Motor neuron (in vitro differentiated cells): Measurements from ENCODE around the gene CES3. TPM values are rescaled to one million over a fixed set of nuclear protein-coding genes. Genes with fewer than 3 reads are reported as not detected.
A peak's percentile ranks its signal among the peaks of the same experiment; 100 is the strongest.

Source experiments
- ATAC-seq, 8 experiments: fragments of 200-7000 bp; cut with Tn5 transposase; replicated peaks in 6 of 8; 2 replicates each; pipeline ENCODE4 v1.8.0; 2021; ENCODE audit warnings: mild to moderate bottlenecking in 8 of 8, moderate library complexity in 8 of 8
- H3K27ac ChIP-seq, 2 donors: fragments of 250-450 bp; sonication (Bioruptor Pico); 2 replicates each; pipeline ENCODE4 v1.9.0; 2021; ENCODE audit warnings: antibody characterized with exemption in 2 of 2, mild to moderate bottlenecking in 2 of 2, moderate library complexity in 1 of 2
- H3K4me1 ChIP-seq, 2 donors: fragments of 250-450 bp; sonication (Bioruptor Pico); replicated peaks in 1 of 2; 2 replicates each; pipeline ENCODE4 v1.6.1; 2021; ENCODE audit warnings: antibody characterized with exemption in 2 of 2, mild to moderate bottlenecking in 2 of 2, moderate library complexity in 1 of 2
- H3K4me3 ChIP-seq, 5 donors: fragments of 250-450 bp; sonication (Bioruptor Pico); 2 replicates each; pipeline ENCODE4 v1.9.0; 2021; ENCODE audit warnings: antibody characterized with exemption in 5 of 5, mild to moderate bottlenecking in 5 of 5, moderate library complexity in 4 of 5
- WGBS, 10 experiments: fragments of 450-650 bp; shearing (Covaris generic); methylation state at CpG; one replicate each; pipeline ENCODE4 v1.0.0; 2022; 5-methylcytosine and 5-hydroxymethylcytosine counted together
- in situ Hi-C, 9 experiments: fragments of 400-800 bp; cut with MboI; loops; one replicate each; pipeline ENCODE4 v1.15.0; 2021; ENCODE audit warnings: low sequenced_read_pairs in 9 of 9, low pct_unique_long_range_greater_than_20kb in 2 of 9; ENCODE audit not compliant: unreplicated experiment in 9 of 9
- total RNA-seq, 8 experiments: library from RNA; unstranded; fragments of 300-600 nt; gene quantifications; 2 replicates each; pipeline versions ENCODE4 v1.2.3 to v1.2.4, GENCODE V29; 2022

Gene CES3
- total RNA-seq, 8 experiments from 2014 or later: 0.09 to 1.9 (median 0.53) TPM

DNA sequence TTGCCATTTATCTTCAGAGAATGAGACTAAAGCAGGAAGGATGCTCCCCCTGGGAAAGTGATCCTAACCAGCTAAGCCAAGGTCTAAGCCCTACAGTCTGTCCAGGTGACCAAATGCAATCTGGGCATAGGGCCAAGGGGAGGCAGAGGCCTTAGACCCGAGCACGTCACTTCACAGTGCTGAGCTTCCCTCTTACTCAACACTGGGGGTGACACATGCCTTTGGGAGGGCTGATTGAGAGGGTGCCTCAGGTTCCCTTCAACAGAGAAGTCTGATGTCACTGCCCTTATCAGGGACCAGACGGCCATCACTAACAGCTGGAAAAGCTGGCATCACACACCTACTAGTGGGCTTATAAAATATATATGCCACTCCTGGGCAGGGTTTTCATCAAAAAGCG, 30.9 kb upstream of the CES3 start:
- Histone ChIP-seq H3K4me1 (peaks cover 19 to 24% of the 10 kb centered on the region in 2 donors), H3K4me3 (no peak overlapping the region), H3K27ac (no peak overlapping the region)
- 60 to 100% (median 75%) methylated on average over 1 to 4 of the region's 4 CpGs; no CpG with 5 or more reads in 4 of the 10 experiments for WGBS, 10 experiments
- ATAC-seq: no peak
- in situ Hi-C loops: loop anchor here in 1 of 9 experiments (25.0 kb wide), 1 partner anchor 482 kb away; the partner anchor contains the start of gene ZDHHC1

DNA sequence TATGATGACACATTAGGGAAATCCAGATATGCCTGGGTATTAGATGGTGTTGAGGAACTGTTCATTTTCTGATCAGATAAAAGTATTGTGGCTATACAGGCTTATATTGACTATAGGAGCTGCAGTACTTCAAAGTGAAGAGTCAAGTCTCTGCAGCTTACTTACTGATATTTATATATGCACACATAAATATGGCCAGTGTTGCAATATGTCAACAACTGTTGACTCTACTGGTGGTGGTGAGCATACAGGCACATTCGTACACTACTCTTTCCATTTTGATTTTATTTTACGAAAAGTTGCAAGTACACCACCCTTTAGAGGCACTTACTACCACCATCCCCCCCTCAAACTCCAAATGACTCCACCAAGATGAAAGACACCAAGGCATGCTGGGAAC, 29.4 kb upstream of the CES3 start:
- ATAC-seq: no peak
- Histone ChIP-seq H3K4me3 (no peak overlapping the region), H3K4me1 (peaks cover 19 to 25% of the 10 kb centered on the region in 2 donors), H3K27ac (no peak overlapping the region)
- in situ Hi-C loops: loop anchor here in 1 of 9 experiments (25.0 kb wide), 1 partner anchor 481 kb away; the partner anchor contains the start of gene ZDHHC1
- 94 to 100% (median 100%) methylated on average over 1 to 2 of the region's 2 CpGs; no CpG with 5 or more reads in 5 of the 10 experiments for WGBS, 10 experiments

DNA sequence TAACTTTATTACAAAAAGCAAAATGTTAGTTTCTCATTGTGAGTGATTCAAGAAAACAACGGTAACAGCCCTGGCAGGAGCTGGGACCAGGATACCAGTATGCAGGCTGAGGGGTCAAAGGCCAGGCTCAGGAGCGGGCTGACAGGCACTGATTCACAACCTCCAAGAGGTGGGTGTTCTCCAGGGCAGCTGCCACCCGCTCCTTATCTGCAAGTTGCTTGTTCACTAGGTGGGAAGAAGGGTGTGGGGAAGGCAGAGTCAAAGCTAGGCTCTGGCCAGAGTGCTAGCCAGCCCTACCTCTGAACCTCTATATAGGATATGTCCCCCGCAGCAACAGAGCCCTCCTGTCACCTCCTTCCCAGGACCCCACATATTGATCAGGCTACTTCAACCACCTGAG, 29.0 kb upstream of the CES3 start:
- in situ Hi-C loops: loop anchor here in 1 of 9 experiments (25.0 kb wide), 1 partner anchor 480 kb away; the partner anchor contains the start of gene ZDHHC1
- Histone ChIP-seq H3K27ac (no peak overlapping the region), H3K4me3 (no peak overlapping the region), H3K4me1 (peaks cover 18 to 22% of the 10 kb centered on the region in 2 donors)
- ATAC-seq: no peak
- 20 to 100% (median 92%) methylated on average over 1 to 3 of the region's 4 CpGs; no CpG with 5 or more reads in 4 of the 10 experiments for WGBS, 10 experiments

DNA sequence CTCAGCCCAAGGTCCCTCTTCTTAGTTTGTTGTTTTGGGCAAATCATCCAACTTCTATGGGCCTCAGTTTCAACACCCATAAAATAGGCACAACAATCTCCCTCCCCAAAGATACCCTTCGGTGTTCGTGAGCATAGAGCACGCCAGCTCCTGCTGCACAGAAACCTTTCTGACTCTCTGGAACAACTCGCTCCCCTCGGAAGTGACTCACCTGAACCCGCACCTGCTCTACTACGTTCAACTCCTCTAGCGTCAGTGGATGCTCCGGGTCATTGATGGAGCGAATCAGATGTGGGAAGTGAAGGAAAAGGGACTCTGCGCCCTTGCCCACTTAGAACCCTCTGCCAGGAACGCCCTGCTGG, 27.3 kb upstream of the CES3 start:
- 0 to 40% (median 4%) methylated on average over 1 to 5 of the region's 12 CpGs; no CpG with 5 or more reads in 5 of the 10 experiments for WGBS, 10 experiments
- no peak for ATAC-seq
- peaks cover 18% of the 10 kb centered on the region in 2 donors for H3K4me1 ChIP-seq
- H3K4me3 ChIP-seq: peak overlapping the region; percentile 79 to 99 (median 92)
- in situ Hi-C loops: loop anchor here in 1 of 9 experiments (25.0 kb wide), 1 partner anchor 479 kb away; the partner anchor contains the start of gene ZDHHC1
- H3K27ac ChIP-seq: peak overlapping the region; percentile 81 to 89

DNA sequence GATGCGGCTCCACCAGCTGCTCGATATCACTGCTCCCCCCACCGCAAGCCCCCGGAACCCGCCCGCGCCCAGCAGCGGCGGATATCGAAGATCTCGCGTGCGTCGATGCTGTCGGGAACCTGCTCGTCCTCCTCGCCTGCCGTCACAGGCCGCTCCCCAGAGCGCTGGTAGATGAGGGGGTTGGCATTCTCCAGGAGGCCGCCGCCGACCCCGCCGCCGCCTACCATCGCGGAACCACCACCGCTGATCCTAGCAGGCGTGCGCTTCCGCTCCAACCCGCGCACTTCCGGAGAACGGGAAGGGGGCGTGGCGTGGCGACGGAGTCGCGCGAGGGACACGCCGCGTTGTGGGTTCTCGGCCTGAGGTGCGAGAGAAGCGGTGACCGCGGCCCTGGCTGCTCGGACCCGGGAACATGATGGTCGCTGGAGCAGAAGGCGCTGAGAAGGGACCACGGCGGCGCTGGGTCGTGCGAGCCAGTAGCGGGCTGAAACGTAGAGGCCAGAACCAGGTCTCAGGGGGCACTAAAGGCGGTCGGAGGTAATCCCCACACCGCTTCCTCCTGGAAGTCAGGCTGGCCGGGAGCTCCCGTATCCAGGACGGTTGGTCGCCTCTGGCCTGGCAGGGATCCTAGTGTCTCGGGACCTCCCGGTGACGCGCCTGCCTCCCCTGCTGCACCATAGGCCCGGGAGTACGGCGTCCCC, 26.8 kb upstream of the CES3 start, which contains the start of gene CIAO2B:
CIAO2B (minus strand) TSS at position 265 of the 701 bp plus-strand sequence; CDS start at position 227, 38 bp downstream.
- Histone ChIP-seq H3K4me1 (peaks cover 18% of the 10 kb centered on the region in 2 donors), H3K27ac (peak within 1 kb of the TSS; percentile 81 to 89), H3K4me3 (peak within 1 kb of the TSS; percentile 79 to 99 (median 92))
- in situ Hi-C loops: loop anchor here in 1 of 9 experiments (25.0 kb wide), 1 partner anchor 478 kb away; the partner anchor contains the start of gene ZDHHC1
- peak; percentile 64 to 93 (median 89) for ATAC-seq
- WGBS, 10 experiments: 0 to 2% (median 0%) methylated on average over 1 to 20 of the region's 76 CpGs; no CpG with 5 or more reads in 7 of the 10 experiments

DNA sequence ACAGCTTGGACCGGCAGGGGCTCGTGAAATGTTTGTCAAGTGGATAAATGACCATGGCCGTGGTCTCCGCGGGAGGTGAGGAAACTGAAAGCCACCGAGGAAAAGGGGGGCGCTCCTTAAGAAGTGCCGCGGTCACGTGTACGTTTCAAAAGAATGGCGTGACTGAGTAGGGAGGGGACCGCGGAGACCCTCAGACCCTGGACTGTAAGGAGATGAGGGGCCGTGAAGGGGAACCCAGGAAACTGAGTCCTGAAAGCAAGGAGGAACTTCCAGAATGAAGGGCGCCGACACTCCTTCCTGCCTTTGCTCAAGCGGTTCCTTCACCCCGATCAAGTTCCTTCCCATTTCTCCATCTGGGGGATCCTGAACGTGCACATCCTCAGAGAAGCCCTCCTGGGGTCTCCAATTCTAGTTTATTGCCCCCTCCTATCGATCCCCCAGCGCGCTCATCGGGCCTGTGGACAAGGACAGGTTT, 26.2 kb upstream of the CES3 start:
- Histone ChIP-seq H3K27ac (peak overlapping the region; percentile 81 to 89), H3K4me1 (peaks cover 18% of the 10 kb centered on the region in 2 donors), H3K4me3 (peak overlapping the region; percentile 79 to 99 (median 92))
- in situ Hi-C loops: loop anchor here in 1 of 9 experiments (25.0 kb wide), 1 partner anchor 477 kb away; the partner anchor contains the start of gene ZDHHC1
- peak in 4 of 8 experiments; percentile 0 to 3 (median 1) for ATAC-seq
- 0% methylated on average over 1 to 5 of the region's 24 CpGs; no CpG with 5 or more reads in 6 of the 10 experiments for WGBS, 10 experiments

DNA sequence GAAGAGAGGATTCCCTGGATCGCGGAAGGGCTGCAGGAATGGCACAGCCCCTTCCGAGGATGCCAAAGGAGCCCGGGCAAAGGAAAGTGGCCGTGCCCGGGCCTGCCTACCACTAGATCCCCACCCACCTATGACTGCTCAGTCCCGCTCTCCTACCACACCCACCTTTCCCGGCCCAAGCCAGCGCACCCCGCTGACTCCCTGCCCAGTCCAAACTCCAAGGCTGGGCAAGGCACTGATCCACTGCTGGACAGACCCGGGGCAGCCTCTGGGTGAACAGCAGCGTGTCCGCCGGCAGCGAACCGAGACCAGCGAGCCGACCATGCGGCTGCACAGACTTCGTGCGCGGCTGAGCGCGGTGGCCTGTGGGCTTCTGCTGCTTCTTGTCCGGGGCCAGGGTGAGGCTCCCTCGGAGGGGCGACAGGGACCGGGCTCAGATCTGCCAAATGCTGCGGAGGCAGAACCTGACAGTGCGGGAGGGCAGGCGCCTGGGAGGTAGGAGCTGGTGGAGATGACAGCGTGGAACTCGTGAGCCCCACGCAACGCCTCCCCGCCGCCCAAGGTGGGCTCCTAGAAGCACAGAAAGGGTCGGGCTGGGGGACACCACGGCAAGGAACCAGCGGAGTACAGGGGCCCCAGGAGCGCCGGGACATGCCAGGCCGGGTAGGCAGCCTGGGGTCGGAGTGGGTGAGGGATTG, 25.6 kb upstream of the CES3 start, which contains the start of gene CES2:
CES2 (plus strand) TSS at position 203 of the 698 bp plus-strand sequence; CDS start at position 323, 120 bp downstream.
- in situ Hi-C loops: loop anchor here in 1 of 9 experiments (25.0 kb wide), 1 partner anchor 477 kb away; the partner anchor contains the start of gene ZDHHC1
- Histone ChIP-seq H3K4me3 (peak within 1 kb of the TSS; percentile 79 to 99 (median 92)), H3K27ac (peak within 1 kb of the TSS; percentile 81 to 89), H3K4me1 (peaks cover 18% of the 10 kb centered on the region in 2 donors)
- ATAC-seq: peak in 7 of 8 experiments; percentile 4 to 49 (median 25)
- WGBS, 10 experiments: 0% methylated on average over 2 of the region's 44 CpGs; no CpG with 5 or more reads in 8 of the 10 experiments

DNA sequence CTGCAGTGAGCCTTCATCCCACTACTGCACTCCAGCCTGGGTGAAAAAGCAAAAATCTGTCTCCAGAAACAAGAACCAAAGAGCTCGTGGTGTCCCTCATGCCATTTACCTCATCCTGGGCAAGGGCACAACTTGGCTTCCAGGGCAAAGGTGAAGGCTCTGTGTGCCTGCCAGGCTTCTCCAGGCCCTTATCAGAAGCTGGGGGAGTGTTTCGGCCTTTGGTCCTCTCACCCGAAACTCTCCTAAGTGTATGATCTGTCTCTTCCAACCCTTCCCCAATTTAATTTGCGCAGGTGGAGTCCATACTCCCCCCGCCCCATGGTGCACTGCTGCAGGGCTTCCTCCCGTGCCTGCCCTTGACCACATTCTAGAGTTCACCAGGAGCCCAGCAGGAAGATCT, 24.6 kb upstream of the CES3 start:
- H3K4me3 ChIP-seq: peak overlapping the region in 1 of 5 donors; percentile 99
- in situ Hi-C loops: loop anchor here in 1 of 9 experiments (25.0 kb wide), 1 partner anchor 476 kb away; the partner anchor contains the start of gene ZDHHC1
- H3K27ac ChIP-seq: no peak overlapping the region
- 60 to 100% (median 89%) methylated on average over 1 to 4 of the region's 6 CpGs; no CpG with 5 or more reads in 6 of the 10 experiments for WGBS, 10 experiments
- no peak for ATAC-seq
- peaks cover 18% of the 10 kb centered on the region in 2 donors for H3K4me1 ChIP-seq

DNA sequence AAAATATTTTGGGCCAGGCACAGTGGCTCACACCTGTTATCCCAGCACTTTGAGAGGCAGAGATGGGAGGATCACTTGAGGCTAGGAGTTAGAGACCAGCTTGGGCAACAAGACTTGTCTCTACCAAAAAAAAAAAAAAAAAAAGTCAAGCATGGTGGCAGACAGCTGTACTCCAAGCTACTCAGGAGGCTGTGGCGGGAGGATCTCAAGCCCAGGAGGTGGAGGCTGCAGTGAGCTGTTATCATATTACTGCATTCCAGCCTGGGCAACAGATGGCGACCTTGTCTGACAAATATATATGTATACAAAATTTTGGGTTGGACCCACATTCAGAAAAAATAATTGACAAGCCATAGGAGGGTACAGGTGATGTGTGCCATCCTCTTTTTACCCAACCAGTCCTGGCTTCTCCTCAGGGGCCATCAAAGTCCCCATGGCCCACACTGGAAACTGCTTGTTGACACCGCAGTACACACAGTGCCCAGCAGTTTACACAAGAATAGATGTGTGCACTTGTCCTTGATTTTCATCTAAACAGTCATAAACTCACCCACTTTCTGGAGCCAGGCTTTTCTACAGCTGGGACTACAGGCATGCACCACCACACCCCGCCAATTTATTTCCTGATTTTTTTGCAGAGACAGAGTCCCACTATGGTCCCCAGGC, 24.0 kb upstream of the CES3 start:
- H3K4me1 ChIP-seq: peaks cover 18% of the 10 kb centered on the region in 2 donors
- H3K27ac ChIP-seq: no peak overlapping the region
- in situ Hi-C loops: loop anchor here in 1 of 9 experiments (25.0 kb wide), 1 partner anchor 475 kb away; the partner anchor contains the start of gene ZDHHC1
- no peak for ATAC-seq
- 40 to 100% (median 80%) methylated on average over 1 to 4 of the region's 4 CpGs; no CpG with 5 or more reads in 3 of the 10 experiments for WGBS, 10 experiments
- H3K4me3 ChIP-seq: no peak overlapping the region

DNA sequence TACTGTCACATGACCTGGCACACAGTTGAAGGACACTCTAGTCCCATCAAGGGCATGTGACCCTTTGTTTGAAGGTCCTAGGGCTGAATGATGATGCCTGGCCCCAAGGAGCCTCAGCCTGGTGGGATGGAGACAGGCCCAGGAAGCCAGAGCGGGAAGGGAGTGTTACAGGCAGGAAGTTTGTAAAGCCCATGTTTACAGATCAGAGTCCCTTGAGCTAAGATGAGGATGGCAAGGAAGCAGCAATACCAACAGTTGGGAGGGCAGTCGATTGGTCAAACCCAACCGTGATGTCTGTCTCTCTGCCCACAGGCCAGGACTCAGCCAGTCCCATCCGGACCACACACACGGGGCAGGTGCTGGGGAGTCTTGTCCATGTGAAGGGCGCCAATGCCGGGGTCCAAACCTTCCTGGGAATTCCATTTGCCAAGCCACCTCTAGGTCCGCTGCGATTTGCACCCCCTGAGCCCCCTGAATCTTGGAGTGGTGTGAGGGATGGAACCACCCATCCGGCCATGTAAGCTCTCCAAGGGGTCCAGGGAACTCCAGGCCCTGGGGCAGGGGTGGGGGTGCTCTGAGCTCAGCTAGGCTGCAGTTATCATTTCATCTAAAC, 23.2 kb upstream of the CES3 start:
- WGBS, 10 experiments: 87 to 100% (median 92%) methylated on average over 1 to 3 of the region's 10 CpGs; no CpG with 5 or more reads in 6 of the 10 experiments
- no peak for ATAC-seq
- H3K4me1 ChIP-seq: peaks cover 18% of the 10 kb centered on the region in 2 donors
- H3K27ac ChIP-seq: no peak overlapping the region
- no peak overlapping the region for H3K4me3 ChIP-seq
- in situ Hi-C loops: loop anchor here in 1 of 9 experiments (25.0 kb wide), 1 partner anchor 474 kb away; the partner anchor contains the start of gene ZDHHC1

DNA sequence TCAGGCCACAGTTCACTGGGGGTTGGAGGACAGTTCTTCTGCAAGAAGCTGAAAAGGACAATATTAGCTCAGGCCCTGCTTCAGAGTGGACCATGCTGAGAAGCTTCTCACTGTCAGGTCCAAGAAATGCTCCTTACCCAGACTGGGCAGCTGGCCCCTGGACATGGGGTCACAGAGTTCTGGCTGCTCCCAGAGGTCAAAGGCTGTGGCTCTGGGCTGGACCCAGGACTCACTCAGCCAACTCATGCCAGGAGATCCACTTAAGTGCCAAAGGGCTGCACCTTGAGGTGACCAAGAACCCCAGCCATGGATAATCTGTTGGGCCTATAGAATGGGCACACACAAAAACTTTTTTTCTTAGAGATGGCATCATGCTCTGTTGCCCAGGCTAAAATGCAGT, 21.7 kb upstream of the CES3 start:
- Histone ChIP-seq H3K4me3 (no peak overlapping the region), H3K4me1 (peaks cover 11 to 13% of the 10 kb centered on the region in 2 donors), H3K27ac (no peak overlapping the region)
- no peak for ATAC-seq
- in situ Hi-C loops: loop anchor here in 1 of 9 experiments (25.0 kb wide), 1 partner anchor 473 kb away; the partner anchor contains the start of gene ZDHHC1
